HL-60 (cell line): Measurements from ENCODE around the gene ARMS2.

Experiments
- DNase-seq, 2 experiments: peaks; one replicate each; pipeline ENCODE4 v3.0.0-alpha.2; 2010 to 2020; ENCODE audit warnings: low read depth in 1 of 2, low spot score in 1 of 2
- H3K27ac ChIP-seq: fragments of 250-450 bp; sonication (Bioruptor Pico); replicated peaks from 2 replicates; pipeline ENCODE4 v1.5.1; 2020; ENCODE audit warnings: mild to moderate bottlenecking, moderate library complexity
- H3K27me3 ChIP-seq: fragments of 250-450 bp; sonication (Bioruptor Pico); 2 replicates; pipeline ENCODE4 v1.5.1; 2021; ENCODE audit warnings: mild to moderate bottlenecking, moderate library complexity; ENCODE audit not compliant: insufficient read depth, poor library complexity, severe bottlenecking
- H3K4me3 ChIP-seq: replicated peaks from 2 replicates; pipeline ENCODE4 v1.5.1; 2011; ENCODE audit warnings: mild to moderate bottlenecking, control low read depth, low read length; ENCODE audit not compliant: insufficient read depth
- CTCF ChIP-seq: IDR thresholded peaks from one replicate; pipeline ENCODE4 v1.5.1; 2011; ENCODE audit warnings: low read length, control low read depth, inconsistent platforms; ENCODE audit not compliant: insufficient read depth
- GABPA ChIP-seq: IDR thresholded peaks from 2 replicates; pipeline ENCODE4 v1.6.1; 2012; ENCODE audit warnings: low read depth
- POLR2AphosphoS5 ChIP-seq: IDR thresholded peaks from 2 replicates; pipeline ENCODE4 v1.6.1; 2012; ENCODE audit warnings: low read depth
- REST ChIP-seq: IDR thresholded peaks from 2 replicates; pipeline ENCODE4 v1.6.1; 2012; ENCODE audit warnings: low read depth; ENCODE audit not compliant: insufficient replicate concordance
- SPI1 ChIP-seq: IDR thresholded peaks from 2 replicates; pipeline ENCODE4 v1.6.1; 2012; ENCODE audit warnings: low read depth, mild to moderate bottlenecking, borderline replicate concordance

The ARMS2 gene

GRCh38 chr10:122446668-122447423 is 7.6 kb upstream of the ARMS2 start:
- Histone ChIP-seq H3K27me3 (no peaks in the 10 kb centered on the region), H3K4me3 (no peak overlapping the region), H3K27ac (no peak overlapping the region)
- no peak for TF ChIP-seq POLR2AphosphoS5
- TF ChIP-seq GABPA: no peak
- DNase-seq: no peak

- no peak for TF ChIP-seq GABPA
- no peak for TF ChIP-seq SPI1
- TF ChIP-seq POLR2AphosphoS5: no peak
- TF ChIP-seq CTCF: no peak
- TF ChIP-seq REST: no peak
- Histone ChIP-seq H3K27ac (no peak overlapping the region), H3K27me3 (no peaks in the 10 kb centered on the region), H3K4me3 (no peak overlapping the region)
- DNase-seq: no peak
Observed at GRCh38 chr10:122448600-122448999, 5.9 kb upstream of the ARMS2 start.

- Histone ChIP-seq H3K27me3 (no peaks in the 10 kb centered on the region), H3K27ac (no peak overlapping the region), H3K4me3 (no peak overlapping the region)
- no peak for DNase-seq
- TF ChIP-seq REST (no peak), CTCF (no peak), GABPA (no peak), SPI1 (no peak), POLR2AphosphoS5 (no peak)
Observed at GRCh38 chr10:122449153-122449552, 5.3 kb upstream of the ARMS2 start.

- DNase-seq: no peak
- H3K27ac ChIP-seq: no peak overlapping the region
- H3K27me3 ChIP-seq: no peaks in the 10 kb centered on the region
- H3K4me3 ChIP-seq: no peak overlapping the region
- TF ChIP-seq REST: no peak
- no peak for TF ChIP-seq CTCF
- no peak for TF ChIP-seq SPI1
Observed at GRCh38 chr10:122450353-122450990, 4.0 kb upstream of the ARMS2 start.
